Coronary artery (tissue), 2 donors: ENCODE results near the gene CASD1.
A peak's percentile ranks its signal among the peaks of the same experiment; 100 is the strongest.

ENCODE experiments used
- DNase-seq: peaks from one replicate; pipeline ENCODE4 v3.0.0-alpha.2; 2017; ENCODE audit warnings: low spot score
- H3K27ac ChIP-seq, 2 donors: fragments of 200-600 bp; sonication (generic); one replicate each; pipeline ENCODE4 v1.5.1; 2016 to 2019
- H3K4me3 ChIP-seq: fragments of 200-600 bp; sonication (generic); 2 replicates; pipeline ENCODE4 v1.5.1; 2016; ENCODE audit warnings: mild to moderate bottlenecking, moderate library complexity
- CTCF ChIP-seq: fragments of 200-600 bp; sonication (generic); IDR thresholded peaks from one replicate; pipeline ENCODE4 v1.5.1; 2019; ENCODE audit warnings: antibody characterized with exemption

Gene CASD1

GRCh38 chr7:94509264-94509886 lies at the start of gene CASD1:
TSS of gene CASD1 (plus strand) at chr7:94509809. CDS start at chr7:94510085, 276 bp downstream.
- peak within 1 kb of the TSS; percentile 99 for H3K4me3 ChIP-seq
- peak within 1 kb of the TSS; percentile 93 to 95 for H3K27ac ChIP-seq
- TF ChIP-seq CTCF: no peak
- peak; percentile 75 for DNase-seq

GRCh38 chr7:94466516-94466915 lies 43.1 kb upstream of the CASD1 start:
- no peak for DNase-seq
- no peak for TF ChIP-seq CTCF
- no peak overlapping the region for H3K4me3 ChIP-seq
- no peak overlapping the region for H3K27ac ChIP-seq

GRCh38 chr7:94471604-94472003 lies 38.0 kb upstream of the CASD1 start:
- TF ChIP-seq CTCF: no peak
- no peak overlapping the region for H3K4me3 ChIP-seq
- no peak for DNase-seq
- H3K27ac ChIP-seq: no peak overlapping the region

GRCh38 chr7:94472608-94473007 lies 37.0 kb upstream of the CASD1 start:
- no peak overlapping the region for H3K27ac ChIP-seq
- TF ChIP-seq CTCF: no peak
- no peak overlapping the region for H3K4me3 ChIP-seq
- no peak for DNase-seq

GRCh38 chr7:94476251-94476840 lies 33.3 kb upstream of the CASD1 start:
- no peak for DNase-seq

GRCh38 chr7:94477878-94478277 lies 31.7 kb upstream of the CASD1 start:
- H3K27ac ChIP-seq: no peak overlapping the region
- DNase-seq: no peak
- no peak for TF ChIP-seq CTCF
- no peak overlapping the region for H3K4me3 ChIP-seq

More at GRCh38 chr7:94476251-94476840, 33.3 kb upstream of the CASD1 start:
- Histone ChIP-seq H3K27ac (no peak overlapping the region), H3K4me3 (no peak overlapping the region)
- no peak for TF ChIP-seq CTCF

GRCh38 chr7:94478648-94479214 lies 30.9 kb upstream of the CASD1 start:
- no peak overlapping the region for H3K27ac ChIP-seq
- H3K4me3 ChIP-seq: no peak overlapping the region
- no peak for TF ChIP-seq CTCF
- no peak for DNase-seq
